GM12872 (cell line): ENCODE measurements around the gene TP73.

Source experiments
- CTCF ChIP-seq: IDR thresholded peaks from 3 replicates; pipeline ENCODE4 v1.5.1; 2011; ENCODE audit warnings: low read depth, mild to moderate bottlenecking, low read length, moderate library complexity; ENCODE audit not compliant: insufficient read depth

Gene TP73

DNA sequence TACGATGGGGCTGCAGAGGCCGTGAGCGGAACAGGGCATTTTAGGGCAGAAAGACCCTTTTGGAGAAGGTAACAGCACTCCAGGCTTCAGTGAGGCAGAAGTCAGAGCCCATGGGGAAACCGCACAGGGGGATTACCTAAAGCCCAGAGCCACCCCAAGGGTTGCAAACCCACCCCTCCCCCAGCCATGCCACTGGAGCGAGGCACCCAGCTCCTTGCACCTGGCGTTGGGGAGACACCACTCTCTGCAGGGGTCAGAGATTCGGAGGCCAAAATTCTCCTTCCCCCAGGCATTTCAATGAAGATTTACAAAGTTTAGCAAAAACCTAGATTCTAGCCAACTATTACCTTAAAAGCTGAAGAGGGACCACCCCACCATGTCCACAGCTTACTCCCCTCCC, 61.5 kb downstream of the TP73 start:
- no peak for TF ChIP-seq CTCF

DNA sequence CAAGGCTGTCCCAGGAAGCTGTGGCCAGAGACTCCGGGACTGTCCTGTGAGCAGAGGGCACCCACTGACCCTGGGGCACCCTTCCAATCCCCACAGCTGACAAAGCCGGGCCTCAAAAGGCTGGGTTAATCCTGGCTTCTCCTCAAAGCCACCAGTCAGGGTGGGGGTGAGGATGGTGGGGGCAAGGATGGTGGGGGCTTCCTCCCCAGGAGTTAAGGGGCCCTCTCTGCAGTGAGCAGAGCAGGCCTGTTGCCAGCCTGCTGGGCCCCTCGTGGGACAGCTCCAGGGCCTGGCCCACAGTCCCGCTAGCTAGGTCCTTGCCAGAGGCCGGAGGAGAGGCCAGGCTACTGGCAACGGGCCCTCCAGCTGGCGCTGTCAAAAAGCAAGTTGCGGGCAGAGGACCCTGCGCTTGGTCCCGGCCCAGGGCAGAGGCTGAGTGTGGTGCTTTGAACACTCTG, 62.0 kb downstream of the TP73 start:
- no peak for TF ChIP-seq CTCF

DNA sequence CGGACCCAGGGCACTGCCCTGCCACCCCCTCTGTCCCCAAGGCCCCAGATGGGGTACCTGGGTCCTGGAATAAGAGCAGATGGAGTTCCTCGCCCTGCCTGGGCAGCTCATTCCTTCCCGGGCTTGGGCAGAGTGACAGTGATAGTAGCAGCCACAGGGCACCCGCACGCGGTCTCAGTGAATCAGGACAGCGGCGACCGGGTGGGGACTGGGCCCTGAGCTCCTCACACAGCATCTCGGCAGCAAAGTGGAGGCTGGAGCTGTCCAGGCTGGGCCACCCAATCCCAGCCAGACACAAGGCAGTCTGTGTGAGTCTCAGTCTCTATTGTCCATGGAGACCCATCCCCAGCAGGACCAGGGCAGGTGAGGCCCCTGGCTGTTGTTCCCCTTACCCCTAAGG, 62.5 kb downstream of the TP73 start:
- no peak for TF ChIP-seq CTCF

- no peak for TF ChIP-seq CTCF
Measured at GRCh38 chr1:3716351-3716750, 64.0 kb downstream of the TP73 start.

DNA sequence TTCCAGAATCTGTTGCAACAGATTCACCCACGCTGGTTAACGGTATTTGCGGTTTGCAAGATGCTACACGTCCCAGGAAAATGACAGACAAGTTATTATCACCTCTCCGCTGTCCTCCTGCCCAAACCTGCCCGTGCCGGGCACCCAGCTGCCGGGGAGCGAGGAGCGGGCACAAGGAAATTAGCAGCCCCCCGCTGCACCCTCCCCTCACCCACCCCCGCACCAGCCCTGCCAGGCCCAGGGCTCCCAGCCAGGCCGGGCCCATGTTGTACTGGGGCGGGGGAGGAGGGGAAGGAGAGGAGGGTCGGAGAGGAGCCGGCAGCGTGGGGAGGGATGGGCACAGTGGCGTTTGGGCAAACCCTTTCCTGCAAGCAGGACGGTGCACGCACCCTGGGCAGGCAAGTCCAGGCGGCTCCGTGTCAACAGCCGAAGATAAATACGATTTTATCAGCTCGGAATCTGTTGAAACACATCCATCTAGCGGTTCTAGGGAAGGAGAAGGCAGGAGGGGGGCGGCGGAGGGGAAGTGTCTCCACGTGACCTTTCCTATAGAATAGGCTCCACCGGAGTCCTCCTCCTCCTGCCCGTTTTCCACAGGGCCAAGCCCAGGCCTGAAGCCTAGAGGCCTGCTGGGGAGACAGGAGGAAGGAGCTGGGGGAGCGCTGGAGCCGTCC, 64.9 kb downstream of the TP73 start:
- no peak for TF ChIP-seq CTCF

DNA sequence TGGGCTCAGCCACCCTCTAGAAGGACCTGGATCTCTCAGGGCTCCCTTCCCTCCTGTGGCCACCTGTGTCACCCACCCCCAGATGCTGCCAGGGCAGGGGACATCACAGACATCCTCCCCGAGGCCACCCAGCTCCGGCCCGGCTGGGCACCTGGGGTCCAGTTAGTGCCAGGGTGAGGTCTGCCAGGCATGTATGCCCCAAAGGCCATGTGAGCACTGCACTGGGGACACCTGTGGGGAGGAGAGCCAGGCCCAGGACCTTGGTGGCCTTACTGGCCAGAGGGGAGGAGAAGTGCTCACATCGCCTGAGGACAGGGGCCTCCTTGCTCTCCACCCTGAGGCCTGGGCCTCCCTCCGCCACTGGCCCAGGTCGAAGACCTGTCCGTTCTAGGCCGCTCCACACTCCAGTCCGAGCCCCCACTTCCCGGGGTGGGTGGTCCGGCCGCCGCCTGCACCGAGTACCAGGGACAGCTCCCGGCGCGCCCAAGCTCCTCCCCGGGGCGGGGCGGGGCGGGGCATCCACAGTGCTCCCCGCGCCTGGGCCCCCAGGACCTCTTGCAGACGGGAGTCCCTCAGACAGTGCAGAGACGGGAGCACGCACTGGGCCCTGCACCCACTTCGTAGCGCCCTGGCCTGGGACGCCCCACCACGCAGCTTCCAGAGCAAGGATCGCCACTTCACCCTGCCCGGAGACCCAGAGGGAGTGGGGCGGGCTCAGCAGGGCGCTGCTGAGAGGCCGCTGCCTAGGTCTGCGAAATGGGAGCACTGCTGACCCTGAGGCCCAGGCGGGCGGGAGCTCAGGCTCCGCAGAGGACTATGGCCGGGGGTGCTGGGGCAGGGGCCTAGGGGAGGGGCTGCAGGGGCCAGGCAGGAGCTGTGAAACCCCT, 65.6 kb downstream of the TP73 start:
- no peak for TF ChIP-seq CTCF

GRCh38 chr1:3718764-3719163, 66.4 kb downstream of the TP73 start:
- TF ChIP-seq CTCF: no peak
